Measurements from ENCODE around the gene RALGPS2.

The RALGPS2 gene

GRCh38 chr1:178781533-178782330 is 56.7 kb downstream of the RALGPS2 start:
- no peak for TF ChIP-seq CTCF (IDR thresholded peaks at IDR 0.05; ENCODE audit: borderline replicate concordance, control extremely low read depth, extremely low read depth, insufficient read depth, missing control alignments)
- in situ Hi-C loops (cut with MboI; ENCODE audit: low sequenced_read_pairs, unreplicated experiment) = loop anchor here (25.0 kb wide), 1 partner anchor 606 kb away; no protein-coding TSS in a partner anchor
- DNase-seq (ENCODE audit: low spot score) = no peak

GRCh38 chr1:178784131-178784536 is 59.1 kb downstream of the RALGPS2 start:
- in situ Hi-C loops (cut with MboI; ENCODE audit: low sequenced_read_pairs, unreplicated experiment) = loop anchor here (25.0 kb wide), 1 partner anchor 603 kb away; no protein-coding TSS in a partner anchor
- TF ChIP-seq CTCF (IDR thresholded peaks at IDR 0.05; ENCODE audit: borderline replicate concordance, control extremely low read depth, extremely low read depth, insufficient read depth, missing control alignments) = no peak
- DNase-seq (ENCODE audit: low spot score) = no peak

GRCh38 chr1:178792394-178792793 is 67.3 kb downstream of the RALGPS2 start:
- TF ChIP-seq CTCF (IDR thresholded peaks at IDR 0.05; ENCODE audit: borderline replicate concordance, control extremely low read depth, extremely low read depth, insufficient read depth, missing control alignments) = no peak
- DNase-seq (ENCODE audit: low spot score) = no peak
- in situ Hi-C loops (cut with MboI; ENCODE audit: low sequenced_read_pairs, unreplicated experiment) = loop anchor here (25.0 kb wide), 1 partner anchor 595 kb away; no protein-coding TSS in a partner anchor

- in situ Hi-C loops (cut with MboI; ENCODE audit: low sequenced_read_pairs, unreplicated experiment) = loop anchor here (25.0 kb wide), 1 partner anchor 591 kb away; no protein-coding TSS in a partner anchor
- DNase-seq (ENCODE audit: low spot score) = no peak
- TF ChIP-seq CTCF (IDR thresholded peaks at IDR 0.05; ENCODE audit: borderline replicate concordance, control extremely low read depth, extremely low read depth, insufficient read depth, missing control alignments) = no peak
Observed at GRCh38 chr1:178796013-178796412, 71.0 kb downstream of the RALGPS2 start.

GRCh38 chr1:178797590-178797989 is 72.5 kb downstream of the RALGPS2 start:
- TF ChIP-seq CTCF (IDR thresholded peaks at IDR 0.05; ENCODE audit: borderline replicate concordance, control extremely low read depth, extremely low read depth, insufficient read depth, missing control alignments) = no peak
- DNase-seq (ENCODE audit: low spot score) = no peak
- in situ Hi-C loops (cut with MboI; ENCODE audit: low sequenced_read_pairs, unreplicated experiment) = loop anchor here (25.0 kb wide), 1 partner anchor 590 kb away; no protein-coding TSS in a partner anchor

- no peak for DNase-seq (ENCODE audit: low spot score)
- TF ChIP-seq CTCF (IDR thresholded peaks at IDR 0.05; ENCODE audit: borderline replicate concordance, control extremely low read depth, extremely low read depth, insufficient read depth, missing control alignments) = no peak
- in situ Hi-C loops (cut with MboI; ENCODE audit: low sequenced_read_pairs, unreplicated experiment) = loop anchor here (25.0 kb wide), 1 partner anchor 589 kb away; no protein-coding TSS in a partner anchor
Observed at GRCh38 chr1:178798232-178798861, 73.3 kb downstream of the RALGPS2 start.
